Embryonic facial prominence (tissue), 1 donor: ENCODE measurements around the gene HDAC9.
"Not testable (repeated sequence)": the region's sequence is repeated elsewhere in the genome, so short reads cannot be mapped to it uniquely, and the experiment has no call there.

Experiments used
- DNase-seq: peaks from one replicate; pipeline ENCODE4 v3.0.0-alpha.2; 2016; ENCODE audit errors: extremely low spot score

Gene HDAC9

GRCh38 chr7:18962031-18962430, 466.5 kb downstream of the HDAC9 start:
- DNase-seq = no peak

DNA sequence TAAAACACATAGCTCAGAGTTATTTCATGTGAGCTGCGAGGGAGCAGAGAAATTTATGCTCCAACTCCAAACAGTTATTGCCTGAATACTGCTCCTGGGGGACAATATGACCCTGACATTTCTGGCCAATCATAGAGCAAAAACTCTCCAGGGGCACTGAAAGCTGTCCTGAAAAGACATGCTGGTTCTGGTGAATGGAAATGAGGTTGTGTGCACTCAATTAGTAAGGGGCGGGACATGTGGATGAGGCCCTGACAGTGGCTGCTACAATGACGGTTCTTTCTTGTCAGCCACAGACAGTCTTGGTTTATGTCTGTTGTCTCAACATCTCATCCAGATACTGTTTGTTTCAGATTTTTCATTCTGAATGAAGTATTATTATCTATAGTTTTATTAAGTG, 470.1 kb downstream of the HDAC9 start:
- DNase-seq = no peak

DNA sequence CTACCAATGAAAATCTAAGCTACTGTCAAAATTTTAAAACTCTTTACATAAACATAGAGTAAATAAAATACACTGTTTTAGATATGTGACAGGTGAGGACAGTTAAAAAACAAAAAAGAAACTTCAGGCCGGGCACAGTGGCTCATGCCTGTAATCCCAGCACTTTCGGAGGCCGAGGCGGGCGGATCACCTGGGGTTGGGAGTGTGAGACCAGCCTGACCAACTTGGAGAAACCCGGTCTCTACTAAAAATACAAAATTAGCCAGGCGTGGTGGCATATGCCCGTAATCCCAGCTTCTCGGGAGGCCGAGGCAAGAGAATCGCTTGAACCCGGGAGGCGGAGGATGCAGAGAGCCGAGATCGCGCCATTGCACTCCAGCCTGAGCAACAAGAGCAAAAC, 472.2 kb downstream of the HDAC9 start:
- not testable (repeated sequence) for DNase-seq

DNA sequence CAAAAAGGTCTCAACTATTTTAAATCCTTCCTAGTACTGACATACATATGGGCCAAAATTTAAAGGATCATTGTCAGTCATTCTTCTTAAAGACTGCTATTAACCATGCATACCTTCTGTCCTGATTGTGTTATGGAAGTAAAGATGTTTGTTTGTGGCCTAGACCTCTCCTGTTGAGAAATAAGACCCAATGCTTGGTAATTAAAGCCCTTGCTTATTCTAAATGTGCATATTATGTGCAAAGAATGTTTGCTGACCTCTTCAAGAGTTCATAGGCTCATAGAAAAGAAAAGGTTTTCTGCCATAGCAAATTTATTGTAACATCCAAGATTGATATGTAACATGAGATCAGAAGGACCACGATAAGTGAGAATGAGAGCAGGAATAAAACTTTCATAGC, 476.3 kb downstream of the HDAC9 start:
- DNase-seq = no peak

GRCh38 chr7:18974803-18975202, 479.3 kb downstream of the HDAC9 start:
- no peak for DNase-seq

GRCh38 chr7:18975276-18975675, 479.7 kb downstream of the HDAC9 start:
- DNase-seq = no peak

GRCh38 chr7:18975689-18976280, 480.2 kb downstream of the HDAC9 start:
- DNase-seq = no peak

GRCh38 chr7:18976715-18977471, 481.3 kb downstream of the HDAC9 start:
- DNase-seq = no peak

DNA sequence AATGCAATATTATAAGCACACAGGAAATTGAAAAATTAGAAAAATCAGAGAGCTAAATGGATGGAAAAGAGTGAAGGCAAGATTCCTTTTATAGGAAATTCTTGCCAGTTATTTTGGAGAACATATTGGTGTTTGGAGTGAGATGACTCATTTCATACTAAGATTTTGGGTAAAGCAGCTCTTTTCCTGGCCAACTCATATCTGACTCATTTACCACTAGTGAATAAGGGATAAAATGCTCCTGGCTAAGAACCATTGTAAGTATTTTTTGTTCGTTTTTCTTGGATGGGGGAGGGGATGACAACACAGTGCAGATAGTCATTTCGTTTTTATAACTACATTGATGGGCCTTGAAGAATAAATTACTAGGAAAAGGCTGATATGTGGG, 482.6 kb downstream of the HDAC9 start:
- DNase-seq = no peak

GRCh38 chr7:18990700-18991099, 495.2 kb downstream of the HDAC9 start:
- not testable (repeated sequence) for DNase-seq

GRCh38 chr7:18993933-18994668, 498.6 kb downstream of the HDAC9 start:
- no peak for DNase-seq

DNA sequence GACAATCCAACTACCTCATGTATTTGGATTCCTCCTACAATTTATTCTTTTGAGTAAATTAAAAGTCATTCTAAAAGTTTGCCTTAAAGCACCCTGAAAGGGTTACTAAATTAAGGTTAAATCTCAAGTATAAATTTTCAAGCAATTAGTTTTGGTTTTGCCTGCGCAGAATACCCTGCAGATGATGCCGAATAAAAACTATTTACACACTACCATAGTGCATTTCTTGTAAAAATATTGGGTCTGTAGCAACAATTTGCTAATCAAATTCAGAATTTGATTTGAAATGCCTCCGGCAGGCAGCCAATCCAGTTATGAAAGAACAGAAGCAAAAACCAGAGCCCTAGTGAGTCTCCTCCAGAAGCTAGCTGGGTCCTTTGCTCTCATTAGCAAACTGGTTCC, 499.7 kb downstream of the HDAC9 start:
- DNase-seq = no peak

DNA sequence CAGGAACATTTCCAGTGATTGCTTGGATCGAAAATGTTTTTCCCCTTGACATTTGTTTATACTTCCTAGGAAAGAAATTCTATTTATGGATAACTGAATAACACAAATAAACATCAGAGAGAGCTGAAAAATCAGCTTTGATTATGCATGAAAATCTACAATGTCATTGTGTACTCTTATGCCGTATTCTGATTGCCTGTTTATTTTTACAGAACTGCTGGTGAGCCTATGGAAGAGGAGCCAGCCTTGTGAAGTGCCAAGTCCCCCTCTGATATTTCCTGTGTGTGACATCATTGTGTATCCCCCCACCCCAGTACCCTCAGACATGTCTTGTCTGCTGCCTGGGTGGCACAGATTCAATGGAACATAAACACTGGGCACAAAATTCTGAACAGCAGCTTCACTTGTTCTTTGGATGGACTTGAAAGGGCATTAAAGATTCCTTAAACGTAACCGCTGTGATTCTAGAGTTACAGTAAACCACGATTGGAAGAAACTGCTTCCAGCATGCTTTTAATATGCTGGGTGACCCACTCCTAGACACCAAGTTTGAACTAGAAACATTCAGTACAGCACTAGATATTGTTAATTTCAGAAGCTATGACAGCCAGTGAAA, 500.4 kb downstream of the HDAC9 start:
- DNase-seq = peak; percentile 68

GRCh38 chr7:18996583-18996982, 501.0 kb downstream of the HDAC9 start:
- no peak for DNase-seq

GRCh38 chr7:18997477-18998150, 502.1 kb downstream of the HDAC9 start:
- DNase-seq = no peak

DNA sequence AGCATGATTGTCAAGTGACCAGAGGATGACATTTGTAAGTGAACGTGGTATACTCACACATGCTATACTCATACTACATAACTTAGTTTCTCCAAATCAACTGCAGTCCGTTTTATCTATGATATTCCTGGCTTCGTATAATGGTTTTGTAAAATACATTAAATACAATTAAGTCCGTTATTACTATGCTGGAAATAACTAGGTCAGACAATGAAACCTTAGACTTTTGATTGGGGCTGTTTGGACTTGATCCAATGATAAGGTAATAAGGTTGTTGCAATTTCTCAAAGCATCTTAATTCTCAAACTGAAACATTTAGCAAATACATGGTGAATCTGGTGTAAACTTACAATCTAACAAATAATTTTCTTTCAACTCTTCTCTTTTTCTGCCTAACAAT, 504.9 kb downstream of the HDAC9 start:
- no peak for DNase-seq

DNA sequence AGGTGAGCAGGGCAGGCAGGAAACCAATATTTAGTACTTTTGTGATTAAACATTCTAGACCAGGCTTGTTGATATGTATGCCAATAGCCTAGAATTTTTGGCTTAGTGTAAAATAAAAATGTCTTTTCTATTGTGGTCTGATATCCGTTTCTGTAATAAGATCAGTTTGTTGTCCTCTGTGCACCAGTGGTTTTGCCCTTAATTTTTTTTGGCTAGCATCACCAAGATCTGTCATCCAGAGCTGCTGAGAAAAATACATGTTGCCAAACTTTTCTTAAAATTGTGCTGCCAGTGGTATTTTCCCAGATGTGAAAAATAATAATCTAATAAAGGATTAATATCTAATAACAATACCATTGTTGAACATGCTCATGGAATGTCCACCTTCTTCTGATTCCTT, 506.3 kb downstream of the HDAC9 start:
- DNase-seq = no peak

DNA sequence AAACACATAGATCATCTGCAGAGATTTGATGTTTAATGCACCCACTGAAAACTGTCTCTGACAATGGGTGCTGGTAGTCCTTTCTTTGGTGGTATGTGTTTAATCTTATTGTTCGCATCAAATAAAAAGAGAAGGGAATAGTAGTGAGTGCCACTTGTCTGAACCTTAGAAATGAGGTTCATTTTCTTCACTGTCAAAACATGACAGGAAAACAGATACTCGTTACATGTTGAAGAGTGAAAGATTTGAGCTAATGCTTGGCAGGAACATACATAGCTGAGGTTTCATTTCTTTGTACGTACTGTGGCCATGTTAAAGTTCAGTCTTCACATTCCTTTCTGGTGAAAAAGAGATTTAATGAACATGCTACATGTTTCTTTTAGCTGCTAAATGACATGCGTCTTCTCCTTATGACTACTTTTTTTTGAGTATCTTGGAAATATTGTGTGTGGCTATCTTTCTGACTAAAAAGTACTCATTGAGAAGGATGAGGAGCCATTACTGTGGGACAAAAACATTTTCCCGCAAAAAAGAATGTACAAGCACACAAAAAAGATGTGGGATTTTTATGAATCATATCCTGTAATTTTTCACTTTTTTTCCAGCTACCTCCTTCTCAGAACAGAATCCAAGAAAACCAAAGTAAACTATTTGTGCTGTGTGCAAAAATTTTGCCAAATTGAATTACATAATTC, 513.8 kb downstream of the HDAC9 start:
- DNase-seq = no peak

DNA sequence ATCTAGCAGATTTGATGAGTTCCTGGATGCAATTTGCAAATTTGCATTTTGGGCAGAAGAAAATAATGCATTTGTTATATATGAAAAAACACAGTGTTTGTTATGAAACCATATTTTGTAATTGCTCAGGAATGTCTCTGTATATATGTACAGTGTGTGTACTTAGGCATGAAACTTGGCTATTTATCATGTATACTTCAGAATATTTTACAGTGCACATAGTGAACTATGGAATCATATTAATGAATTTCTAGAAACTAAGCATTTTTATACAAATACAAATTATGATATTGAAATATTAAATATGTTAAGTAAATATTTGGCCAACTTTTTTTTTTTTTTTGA, 514.4 kb downstream of the HDAC9 start:
- no peak for DNase-seq

DNA sequence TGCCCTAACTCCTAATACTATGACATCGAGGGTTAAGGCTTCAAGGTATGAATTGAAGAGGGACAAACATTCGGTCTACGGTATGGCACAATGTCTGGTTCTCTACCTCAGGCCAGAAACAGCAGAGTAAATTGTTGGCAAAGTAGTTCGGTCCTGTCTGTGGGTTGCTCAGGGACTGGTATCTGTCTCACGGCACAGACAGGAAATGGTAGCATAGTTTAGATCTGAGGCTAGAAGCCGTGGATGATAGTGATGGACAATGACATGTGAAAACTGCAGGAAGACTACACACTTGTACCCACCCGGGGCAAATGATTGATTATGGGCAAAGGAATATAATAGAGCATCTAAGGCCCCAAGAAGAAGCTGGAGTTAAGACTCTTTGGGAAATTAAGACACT, 515.7 kb downstream of the HDAC9 start:
- DNase-seq = no peak

DNA sequence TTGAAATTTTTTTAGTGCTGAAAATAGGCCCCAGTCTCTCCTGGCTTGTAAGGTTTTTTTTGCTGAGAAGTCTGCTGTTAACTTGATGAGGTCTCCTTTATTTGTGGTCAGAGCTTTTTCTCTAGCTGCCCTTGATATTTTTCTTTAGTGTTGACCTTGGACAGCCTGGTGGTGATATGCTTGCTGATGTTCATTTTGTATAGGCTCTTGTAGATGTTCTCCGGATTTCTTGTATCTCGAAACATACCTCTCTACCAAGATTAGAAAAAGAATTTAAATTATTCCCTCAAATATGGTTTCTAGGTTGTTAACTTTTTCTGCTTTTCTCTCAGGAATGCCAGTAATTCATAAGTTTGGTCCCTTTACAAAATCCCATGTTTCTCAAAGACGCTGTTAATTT, 519.5 kb downstream of the HDAC9 start:
- DNase-seq = no peak

GRCh38 chr7:19016140-19016539, 520.6 kb downstream of the HDAC9 start:
- DNase-seq = no peak
